ENCODE results near the gene AJAP1.

The AJAP1 gene

DNA sequence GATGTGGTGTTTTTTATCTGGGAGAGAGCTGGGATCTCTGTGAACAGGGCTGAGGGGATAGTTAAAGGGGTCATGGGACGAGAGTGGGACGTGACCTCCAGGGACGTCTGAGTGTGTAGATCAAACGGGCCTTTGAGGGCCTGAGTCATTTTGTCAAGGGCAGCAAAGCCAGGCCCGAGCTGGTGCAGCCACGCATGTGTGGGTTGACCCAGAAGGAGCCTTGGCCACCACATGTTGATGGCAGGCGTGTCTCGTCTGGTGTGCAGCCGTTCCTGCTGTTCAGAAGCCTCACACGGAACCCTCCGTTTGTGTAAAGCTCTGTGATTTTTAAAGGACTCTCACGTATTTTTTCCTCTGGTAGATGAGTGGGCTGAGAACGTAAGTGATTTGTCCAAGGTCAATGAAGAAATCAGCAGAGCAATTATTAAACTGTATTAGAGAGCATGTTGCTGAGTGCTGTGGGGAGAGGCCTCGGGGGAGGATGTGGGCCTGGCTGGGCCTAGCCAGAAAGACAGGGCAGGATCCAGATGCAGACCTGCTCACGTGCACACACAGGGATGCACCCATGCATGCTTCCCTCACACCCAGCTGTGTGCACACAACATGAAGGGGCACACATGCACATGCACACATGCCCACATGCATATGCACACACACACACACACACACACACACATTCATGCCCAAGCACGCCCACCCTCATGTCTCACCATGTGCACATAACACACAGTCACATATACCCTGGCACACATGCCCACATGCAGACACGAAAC is 89.8 kb downstream of the AJAP1 start:
- no peak for DNase-seq

DNA sequence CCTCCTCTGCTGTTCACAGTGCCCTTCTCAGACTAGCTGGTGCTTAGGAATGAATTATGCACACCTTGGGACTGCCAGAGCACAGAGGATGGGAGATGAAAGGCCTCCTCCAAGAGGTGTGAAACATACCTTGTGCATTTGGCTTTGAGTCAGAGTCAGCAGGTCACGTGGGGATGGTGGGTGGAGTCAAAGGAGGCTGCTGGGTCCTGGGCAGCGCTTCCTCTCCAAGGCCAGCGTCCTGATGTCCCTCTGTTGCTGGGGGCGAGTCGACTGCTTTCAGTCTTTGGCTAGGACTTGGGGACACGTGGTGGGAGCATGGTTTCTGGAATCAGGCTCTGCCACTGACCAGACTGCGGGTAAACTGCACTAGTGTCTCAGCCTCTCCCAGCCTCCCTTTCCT is 91.2 kb downstream of the AJAP1 start:
- no peak for DNase-seq

DNA sequence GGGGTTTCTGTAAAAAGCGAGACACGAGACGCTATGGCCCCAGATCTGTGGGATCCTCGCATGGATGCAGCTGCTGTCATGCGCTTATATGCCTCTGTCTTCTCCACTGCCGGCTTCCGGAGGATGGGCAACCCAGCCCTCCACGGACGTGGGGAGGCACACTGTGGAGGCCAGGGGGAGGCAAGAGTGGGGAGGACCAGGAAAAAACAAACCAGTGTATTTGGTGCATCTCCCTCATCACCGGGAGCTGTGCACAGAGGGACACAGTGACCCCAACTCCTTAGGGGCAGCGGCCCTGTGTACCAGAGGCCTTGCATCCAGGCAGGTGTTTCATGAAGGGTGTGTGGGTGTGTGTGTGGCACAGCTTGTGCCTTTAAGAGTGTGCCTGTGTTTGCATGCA is 95.0 kb downstream of the AJAP1 start:
- DNase-seq = no peak

DNA sequence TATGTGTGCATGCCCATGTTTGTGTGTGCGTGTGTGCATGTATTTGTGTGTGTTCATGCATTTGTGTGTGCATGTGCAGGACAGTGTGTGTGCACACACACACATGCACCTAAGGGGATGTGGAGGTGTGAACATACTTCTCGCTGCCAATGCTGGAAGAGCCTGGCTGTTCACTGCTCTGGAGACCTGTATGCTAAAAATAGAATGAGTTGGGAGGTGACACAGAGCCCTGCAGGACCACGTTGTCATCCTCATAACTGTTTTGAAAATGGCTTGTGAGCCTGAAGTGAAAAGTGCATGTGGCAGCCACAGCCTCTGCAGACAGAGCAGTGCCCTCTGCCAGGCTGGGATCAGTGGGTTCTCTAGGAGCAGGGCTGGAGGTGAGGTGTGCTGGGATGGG is 95.8 kb downstream of the AJAP1 start:
- no peak for DNase-seq

DNA sequence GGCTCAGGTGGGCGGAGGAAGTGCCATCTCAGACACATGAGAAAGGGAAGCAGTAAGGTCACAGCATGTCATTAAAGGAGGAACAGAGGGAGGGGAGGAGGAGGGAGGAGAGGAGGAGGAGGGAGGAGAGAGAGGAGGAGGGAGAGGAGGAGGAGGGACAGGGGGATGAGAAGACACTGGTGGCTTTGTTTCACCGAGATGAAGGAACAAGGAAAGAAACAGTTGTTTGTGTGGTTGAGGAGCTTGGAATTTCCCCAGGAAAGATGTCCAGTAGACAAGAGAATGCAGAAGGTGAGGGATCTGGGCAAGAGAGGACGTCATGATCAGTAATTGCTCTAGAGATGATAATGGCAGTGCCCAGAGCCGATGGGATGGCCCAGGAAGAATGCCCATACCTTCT is 97.7 kb downstream of the AJAP1 start:
- DNase-seq = no peak

DNA sequence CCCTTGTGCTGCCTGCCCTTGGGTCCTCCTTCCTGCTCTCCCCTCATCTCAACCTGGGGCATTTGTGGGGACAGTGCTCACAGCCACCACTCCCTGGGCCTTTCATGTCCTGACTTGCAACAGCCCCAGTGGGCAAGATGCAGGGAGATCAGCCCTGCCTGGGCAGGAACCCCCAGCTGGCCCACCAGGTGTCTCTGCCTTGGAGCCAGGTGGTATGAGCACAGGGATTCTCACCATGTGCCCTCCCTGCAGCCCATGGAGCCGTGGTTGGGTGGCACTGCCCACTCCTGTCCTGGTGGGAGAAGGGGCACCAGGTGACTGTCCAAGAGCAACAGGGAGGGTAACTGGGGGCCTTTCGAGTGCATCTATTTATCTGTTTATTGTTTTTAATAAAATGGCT is 100.4 kb downstream of the AJAP1 start:
- DNase-seq = no peak

DNA sequence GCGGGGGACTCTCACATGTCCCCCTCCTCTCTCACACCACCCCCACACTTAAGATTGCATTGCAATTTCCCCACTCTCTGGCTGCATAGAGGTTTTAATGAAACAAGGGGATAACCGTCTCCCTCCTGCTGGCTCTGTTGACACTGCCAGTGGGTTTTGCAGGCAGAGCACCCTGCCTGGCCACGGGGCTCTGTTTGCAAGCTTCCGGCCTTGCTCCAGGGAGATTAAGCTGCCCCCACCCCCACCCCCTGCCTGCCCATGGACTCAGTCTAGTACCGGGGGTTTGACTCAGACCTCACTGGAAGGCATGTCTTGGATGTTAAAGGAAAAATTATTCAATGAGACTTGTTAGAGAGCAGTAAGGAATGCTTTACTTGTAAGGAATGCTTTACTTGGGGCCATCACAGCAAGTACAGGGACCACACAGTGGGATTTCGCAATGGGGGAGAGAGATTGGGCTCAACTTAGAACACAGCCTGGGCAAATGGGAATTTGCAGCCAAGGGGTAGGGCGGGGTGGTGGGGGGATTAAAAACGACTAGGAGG is 101.0 kb downstream of the AJAP1 start:
- no peak for DNase-seq

DNA sequence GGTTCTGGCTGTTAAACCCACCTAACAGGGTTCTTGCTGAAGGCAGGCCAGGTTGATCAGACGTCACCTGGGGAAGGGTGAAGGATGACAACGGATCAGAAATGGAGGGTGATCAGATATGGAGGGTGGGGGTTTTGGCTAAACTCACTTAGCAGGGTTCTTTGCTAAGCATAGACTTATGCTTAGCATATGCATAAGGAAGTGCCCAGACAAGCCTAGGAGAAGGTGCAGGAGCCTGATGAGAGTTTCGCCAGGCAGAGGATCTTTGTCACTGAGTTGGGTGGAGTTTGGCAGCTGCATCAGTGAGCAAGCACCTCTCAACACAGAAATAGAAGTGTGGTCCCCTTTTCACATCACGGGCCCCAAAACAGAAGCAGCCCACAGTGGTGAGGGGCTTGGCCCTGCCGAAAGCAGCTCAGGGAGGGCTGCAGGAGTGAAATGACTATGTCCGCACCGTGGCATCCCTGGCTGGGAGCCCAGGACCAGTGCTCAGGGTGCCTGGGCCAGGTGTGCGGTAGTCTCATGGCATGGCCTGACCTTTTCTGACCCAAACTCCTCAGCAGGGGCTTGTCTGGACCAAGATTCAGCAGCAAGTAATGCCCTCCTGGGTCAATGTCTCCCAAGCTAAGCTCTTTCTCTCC is 101.6 kb downstream of the AJAP1 start:
- no peak for DNase-seq

DNA sequence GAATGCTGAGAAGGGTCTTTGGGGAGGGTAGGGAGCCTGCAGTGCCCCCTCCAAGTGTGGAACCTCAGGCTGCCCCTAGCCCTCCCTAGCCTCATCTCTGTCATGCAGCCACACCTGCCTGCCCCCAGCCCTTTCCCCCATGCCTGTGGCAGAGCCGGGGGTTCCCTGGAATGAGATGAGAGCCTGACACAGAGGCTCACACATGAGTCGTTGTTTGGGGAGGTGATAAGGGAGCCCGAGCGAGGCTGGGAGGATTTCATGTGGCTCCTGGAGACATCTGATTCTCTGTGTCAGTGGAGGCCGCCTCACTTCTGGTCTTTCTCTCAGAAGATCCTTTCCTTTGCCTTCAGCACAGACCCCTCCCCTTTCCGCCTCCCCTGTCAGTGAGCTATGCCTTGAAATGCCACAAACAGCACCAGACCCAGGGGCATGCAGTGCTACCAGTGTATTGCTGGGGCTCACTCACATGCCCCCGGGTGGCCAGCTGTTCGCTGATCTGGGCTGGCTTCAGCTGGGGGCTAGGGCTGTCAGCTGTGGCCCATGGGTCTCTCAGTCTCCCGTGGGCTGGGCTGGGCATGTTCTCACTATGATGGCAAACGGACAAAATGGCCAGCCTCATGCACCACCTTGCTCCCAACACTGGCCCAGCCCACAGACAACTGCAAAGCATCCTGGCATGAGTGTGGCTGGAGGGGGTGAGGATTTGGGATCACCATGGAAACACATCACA is 102.6 kb downstream of the AJAP1 start:
- no peak for DNase-seq

DNA sequence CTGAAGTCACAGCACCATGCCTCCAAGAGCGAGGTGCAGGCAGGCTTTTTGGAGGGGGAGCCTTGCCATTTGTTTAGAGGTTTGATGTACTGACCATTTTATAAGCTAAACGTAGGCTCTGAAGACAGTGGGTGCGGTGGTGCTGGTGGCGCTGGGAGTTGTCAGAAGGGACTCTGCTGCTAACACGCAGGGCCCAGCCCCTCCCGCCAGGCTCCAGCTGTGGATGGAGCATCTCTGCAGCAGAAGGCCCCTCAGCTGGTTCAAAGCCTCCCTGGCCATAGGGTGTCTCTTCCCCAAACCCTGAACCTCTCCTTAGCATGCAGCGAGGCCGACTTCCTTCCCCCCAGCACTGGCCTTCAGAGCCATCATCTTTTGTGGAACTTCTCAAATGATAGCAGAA is 105.3 kb downstream of the AJAP1 start:
- DNase-seq = no peak

DNA sequence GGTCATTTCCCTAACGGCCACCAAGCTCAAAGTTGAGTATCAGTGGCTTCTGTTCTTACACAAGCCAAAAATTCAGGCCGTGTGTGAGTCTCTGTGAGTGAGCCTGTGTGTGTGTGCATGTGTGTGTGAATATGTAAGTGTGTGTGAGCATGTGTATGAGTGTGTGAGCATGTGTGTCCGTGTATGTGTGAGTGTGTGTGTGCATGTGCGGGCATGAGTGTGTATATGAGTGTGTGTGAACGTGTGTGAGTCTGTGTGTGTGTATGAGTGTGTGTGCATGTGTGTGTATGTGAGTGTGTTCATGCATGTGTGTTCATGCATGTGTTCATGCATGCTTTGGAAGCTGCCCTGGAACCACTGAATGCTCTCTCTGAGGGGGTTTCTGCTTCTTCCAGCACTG is 105.7 kb downstream of the AJAP1 start:
- no peak for DNase-seq

DNA sequence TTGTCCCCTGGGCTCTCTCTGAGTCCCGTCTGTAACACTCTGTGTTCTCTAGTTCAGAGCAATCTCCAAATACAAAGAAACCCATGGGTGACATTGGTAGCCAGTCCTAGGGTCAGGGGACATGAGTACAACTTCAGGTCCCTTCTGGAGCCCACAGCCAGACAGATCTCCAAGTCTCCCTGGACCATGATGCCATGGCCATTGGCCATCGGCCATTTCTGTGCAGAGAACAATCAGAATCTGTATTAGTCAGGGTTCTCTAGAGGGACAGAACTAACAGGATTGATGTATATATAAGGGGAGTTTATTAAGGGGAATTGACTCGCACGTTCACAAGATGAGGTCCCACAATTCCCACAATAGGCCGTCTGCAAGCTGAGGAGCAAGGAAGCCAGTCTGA is 106.9 kb downstream of the AJAP1 start:
- no peak for DNase-seq

DNA sequence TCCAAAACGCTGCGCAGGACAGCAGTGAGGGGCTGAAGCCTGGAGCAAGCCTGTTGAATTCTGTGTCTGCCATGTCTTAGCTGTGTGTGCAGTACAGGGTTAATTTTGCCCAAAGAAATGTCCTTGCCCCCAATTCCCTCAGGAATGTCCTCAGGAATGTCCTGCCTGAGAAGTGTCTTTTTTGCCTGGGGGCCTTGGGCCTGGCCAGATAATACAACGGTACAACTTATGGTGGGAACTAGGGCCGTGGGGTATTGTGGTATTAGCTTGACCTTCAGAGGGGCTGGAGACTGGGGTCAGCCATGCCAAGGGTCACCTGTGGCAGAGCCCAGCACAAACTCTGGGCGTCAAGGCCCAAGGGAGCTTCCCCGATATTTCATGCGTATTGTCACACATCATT is 107.7 kb downstream of the AJAP1 start:
- DNase-seq = no peak

DNA sequence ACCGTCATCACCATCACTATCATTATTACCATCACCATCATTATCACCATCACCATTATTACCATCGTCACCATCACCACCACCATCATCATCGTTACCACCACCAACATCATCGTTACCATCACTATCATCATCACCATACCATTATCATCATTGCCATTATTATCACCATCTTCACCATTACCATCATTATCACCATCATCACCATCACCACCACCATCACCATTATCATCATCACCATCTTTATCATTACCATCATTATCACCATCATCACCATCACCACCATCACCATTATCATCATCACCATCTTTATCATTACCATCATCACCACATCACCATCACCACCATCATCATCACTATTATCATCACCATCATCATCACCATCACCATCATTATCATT is 112.9 kb downstream of the AJAP1 start:
- no peak for DNase-seq

DNA sequence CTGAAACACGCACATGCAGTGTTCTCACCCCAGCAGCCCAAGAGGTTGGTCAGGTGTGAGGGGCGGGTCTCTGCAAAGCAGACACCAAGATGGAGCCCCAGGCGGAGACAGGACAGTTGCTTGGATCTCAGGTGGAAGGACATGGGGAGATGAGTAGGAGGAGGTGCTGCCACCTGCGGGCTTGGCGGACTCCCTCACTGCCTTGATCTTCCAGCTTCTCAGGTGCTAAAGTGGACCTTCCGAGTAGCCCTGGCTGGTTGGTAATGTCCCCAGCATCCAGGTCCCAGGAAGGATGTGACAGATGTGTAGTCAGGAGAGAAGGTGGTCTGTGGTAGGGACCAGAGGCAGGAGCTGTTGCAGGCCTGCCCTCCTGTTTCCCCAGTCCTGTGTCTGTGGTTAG is 114.1 kb downstream of the AJAP1 start:
- DNase-seq = no peak

DNA sequence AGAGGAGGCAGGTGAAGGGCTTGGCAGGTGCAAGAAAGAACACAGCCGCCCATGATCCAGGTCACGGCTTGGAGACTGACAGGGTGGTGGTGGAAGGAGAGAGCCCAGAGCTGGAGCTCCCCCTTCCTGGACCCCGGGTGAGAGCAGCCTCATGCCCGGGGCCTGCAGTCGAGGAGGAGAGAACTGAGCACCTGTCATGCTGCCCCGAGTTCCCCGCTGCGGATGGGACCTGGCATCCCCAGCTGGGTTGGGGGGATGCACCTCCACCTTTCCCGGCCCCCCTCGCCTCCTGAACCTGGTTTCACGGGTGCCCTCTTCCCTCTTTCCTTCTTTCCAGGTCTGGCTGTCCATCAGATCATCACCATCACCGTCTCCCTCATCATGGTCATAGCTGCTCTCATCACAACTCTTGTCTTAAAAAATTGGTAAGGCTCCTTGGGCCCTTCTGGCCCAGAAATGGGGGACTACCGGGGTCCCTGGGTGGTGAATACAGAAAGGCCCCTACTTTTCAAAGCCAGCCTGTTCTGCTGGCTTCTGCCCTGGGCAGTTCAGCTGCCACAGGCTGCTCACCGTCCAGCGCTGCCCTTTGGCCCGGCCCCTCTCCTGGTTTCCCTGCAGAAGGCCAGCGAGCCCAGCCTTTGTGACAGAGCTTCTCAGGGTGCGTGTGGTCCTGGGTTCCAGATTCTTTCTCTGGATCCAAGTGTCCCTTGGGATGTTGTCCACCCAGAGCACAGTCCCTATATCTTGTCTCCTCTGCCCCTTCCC is 115.3 kb downstream of the AJAP1 start:
- DNase-seq = no peak

DNA sequence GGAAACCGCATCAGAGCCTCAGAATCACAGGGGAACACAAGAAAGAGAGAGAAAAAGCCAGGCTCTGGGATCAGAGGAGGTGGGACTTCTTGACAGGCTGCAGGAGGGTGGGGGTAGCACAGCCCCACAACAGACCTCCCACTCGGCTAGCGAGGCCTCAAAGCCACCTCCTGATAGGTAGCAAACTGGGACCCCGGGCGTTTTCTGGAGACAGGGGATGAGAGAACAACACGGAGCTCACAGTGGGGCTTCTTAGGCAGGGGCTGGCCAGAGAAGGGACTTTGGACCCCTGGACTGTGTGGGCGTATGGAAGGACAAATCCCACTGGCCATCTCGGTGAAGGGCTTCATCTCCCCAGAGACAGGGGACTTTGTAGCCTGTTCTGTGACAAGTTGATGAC is 116.3 kb downstream of the AJAP1 start:
- no peak for DNase-seq

DNA sequence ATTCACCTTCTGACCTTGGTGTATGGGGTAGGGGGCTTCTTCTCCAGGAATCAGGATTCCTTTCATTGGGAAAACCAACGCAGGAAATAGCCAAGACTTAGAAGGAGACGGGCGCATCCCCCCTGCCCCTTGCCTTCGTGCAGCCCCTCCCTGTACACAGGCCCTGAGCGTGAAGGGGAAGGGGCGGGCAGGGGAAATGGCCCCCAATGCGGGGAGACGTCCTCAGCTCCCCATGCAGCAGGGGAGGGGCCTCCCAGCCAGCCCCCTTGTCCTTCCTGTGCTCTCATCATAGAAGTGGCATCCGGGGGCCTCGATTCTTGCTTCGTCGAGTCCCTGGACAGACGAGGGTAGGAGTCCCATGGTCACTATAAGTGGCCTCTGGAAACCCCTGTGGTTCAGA is 116.9 kb downstream of the AJAP1 start:
- DNase-seq = no peak

DNA sequence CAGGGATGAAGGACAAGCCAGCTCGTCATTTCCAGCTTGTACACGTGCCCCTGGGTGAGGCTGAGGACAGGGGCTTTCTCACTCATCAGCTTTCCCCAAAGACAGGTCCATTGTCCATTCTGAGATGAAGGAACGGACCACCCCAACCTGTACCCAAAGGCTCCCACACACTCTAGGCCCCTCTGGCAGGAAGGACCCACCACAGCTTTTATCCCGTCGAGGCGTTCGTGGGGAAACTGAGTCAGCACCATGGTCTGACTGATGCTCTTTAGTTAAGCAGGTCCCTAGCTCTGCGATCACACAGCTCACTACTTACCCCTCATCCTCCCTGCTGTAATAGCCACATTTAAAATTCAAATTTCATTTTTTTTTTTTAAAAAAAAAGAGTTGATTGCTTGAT is 117.3 kb downstream of the AJAP1 start:
- DNase-seq = no peak

DNA sequence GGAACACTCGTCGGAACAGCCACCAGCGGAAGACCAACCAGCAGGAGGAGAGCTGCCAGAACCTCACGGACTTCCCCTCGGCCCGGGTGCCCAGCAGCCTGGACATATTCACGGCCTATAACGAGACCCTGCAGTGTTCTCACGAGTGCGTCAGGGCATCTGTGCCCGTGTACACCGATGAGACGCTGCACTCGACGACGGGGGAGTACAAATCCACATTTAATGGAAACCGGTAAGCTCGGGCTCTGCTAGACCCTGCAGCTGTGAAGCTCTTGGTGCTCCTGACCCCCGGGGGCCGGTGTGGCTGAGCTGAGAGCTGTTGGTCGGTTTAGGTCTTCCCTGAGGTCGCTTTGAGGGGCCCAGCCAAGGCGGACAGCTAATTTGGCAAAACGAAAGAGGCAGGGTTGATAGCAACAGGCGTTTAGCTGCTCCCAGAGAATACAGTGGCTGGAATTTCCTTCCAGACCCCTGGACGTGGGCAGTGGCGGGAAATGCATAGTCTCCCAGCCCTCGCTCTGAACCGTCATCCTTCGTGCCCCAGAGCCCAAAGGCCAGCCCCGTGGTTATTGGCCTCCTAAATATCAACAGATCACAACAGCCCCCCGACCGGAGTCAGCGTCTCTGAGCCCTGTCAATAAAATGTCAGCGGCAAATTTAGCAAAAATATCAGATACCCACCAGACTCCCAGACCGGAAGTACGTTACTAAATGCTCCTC is 118.0 kb downstream of the AJAP1 start:
- DNase-seq = no peak

DNA sequence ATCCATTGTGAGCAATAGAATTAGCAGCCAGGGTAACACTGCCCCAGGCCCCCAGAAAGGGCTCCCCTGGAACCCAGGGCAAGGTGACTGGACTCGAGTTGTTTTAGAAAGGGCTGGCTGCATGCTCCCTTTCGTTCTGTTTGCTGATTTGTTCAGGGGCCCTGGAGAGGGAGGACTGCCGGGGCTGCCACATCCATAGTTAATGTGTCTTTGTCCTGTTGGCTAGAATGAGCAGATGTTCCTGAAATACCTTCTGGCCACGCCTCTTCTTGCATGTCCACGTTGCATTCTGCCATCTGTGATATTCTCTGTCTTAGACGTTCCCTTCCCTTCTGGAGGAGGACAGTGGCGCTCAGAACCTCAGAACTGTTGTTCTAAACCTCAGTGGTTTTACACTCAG is 118.8 kb downstream of the AJAP1 start:
- no peak for DNase-seq

DNA sequence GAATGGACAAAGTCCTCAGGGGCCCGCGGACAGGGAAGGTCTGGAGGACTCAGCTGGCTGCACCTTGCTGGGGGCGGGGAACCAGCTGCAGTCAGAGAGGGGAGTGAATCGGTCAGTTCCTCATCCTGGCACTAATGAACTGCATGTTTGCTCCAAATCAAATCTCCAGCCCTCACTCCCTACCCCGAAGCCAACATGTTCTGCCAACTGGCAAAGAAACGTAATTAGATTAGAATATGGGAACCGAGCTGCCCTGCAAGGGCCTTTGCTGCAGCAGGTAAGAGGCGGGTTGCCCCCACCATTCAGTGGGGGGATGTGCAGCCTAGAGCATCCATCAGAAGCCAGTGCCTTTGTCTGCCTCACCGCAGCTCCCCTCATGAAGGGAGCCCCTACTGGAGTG is 121.1 kb downstream of the AJAP1 start:
- no peak for DNase-seq

DNA sequence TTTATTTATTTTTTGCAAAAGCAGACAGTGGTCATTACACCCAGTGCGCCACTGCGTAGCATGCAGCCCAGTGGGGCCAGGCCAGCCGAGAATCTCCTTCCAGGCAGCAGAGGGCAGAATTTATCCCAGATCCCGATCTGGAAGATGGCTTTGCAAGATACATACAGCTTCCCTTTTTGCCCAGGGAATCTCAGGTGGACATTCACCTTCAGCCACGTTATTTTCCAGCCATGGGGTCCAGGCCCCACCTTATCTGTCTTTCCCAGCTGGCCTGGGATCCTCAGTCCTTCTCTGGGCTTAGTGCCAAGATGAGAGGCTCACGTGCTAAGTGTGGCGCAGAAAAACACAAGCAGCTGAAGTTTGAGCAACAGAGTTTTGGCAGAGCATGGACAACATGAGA is 123.6 kb downstream of the AJAP1 start:
- no peak for DNase-seq
